ENCODE data around the gene FAM53B.

Gene FAM53B

GRCh38 chr10:124708246-124708779 lies 35.9 kb downstream of the FAM53B start:
- DNase-seq, result no peak

GRCh38 chr10:124707551-124707950 lies 36.6 kb downstream of the FAM53B start:
- no peak for DNase-seq

GRCh38 chr10:124707144-124707467 lies 37.1 kb downstream of the FAM53B start:
- no peak for DNase-seq

GRCh38 chr10:124706462-124707143 lies 37.6 kb downstream of the FAM53B start:
- no peak for DNase-seq

GRCh38 chr10:124705817-124706461 lies 38.2 kb downstream of the FAM53B start:
- no peak for DNase-seq

- no peak for DNase-seq
These were observed 38.8 kb downstream of the FAM53B start for GRCh38 chr10:124705381-124705740.

GRCh38 chr10:124704428-124705380 lies 39.5 kb downstream of the FAM53B start:
- no peak for DNase-seq

GRCh38 chr10:124703778-124704427 lies 40.3 kb downstream of the FAM53B start:
- DNase-seq, result no peak

GRCh38 chr10:124703372-124703771 lies 40.8 kb downstream of the FAM53B start:
- no peak for DNase-seq

GRCh38 chr10:124701881-124702656 lies 42.1 kb downstream of the FAM53B start:
- DNase-seq, result peak; percentile 64

GRCh38 chr10:124701435-124701834 lies 42.7 kb downstream of the FAM53B start:
- DNase-seq, result no peak

GRCh38 chr10:124701038-124701365 lies 43.2 kb downstream of the FAM53B start:
- DNase-seq, result no peak

- no peak for DNase-seq
These were observed 43.7 kb downstream of the FAM53B start for GRCh38 chr10:124700293-124701037.

GRCh38 chr10:124699471-124700292 lies 44.5 kb downstream of the FAM53B start:
- no peak for DNase-seq

- DNase-seq, result no peak
These were observed 45.4 kb downstream of the FAM53B start for GRCh38 chr10:124698545-124699469.

- DNase-seq, result peak; percentile 58
These were observed 46.2 kb downstream of the FAM53B start for GRCh38 chr10:124697837-124698544.

- no peak for DNase-seq
These were observed 46.7 kb downstream of the FAM53B start for GRCh38 chr10:124697443-124697836.
